Liver (tissue), 9 donors: ENCODE data around the gene HOXD12. TPM values are rescaled to one million over a fixed set of nuclear protein-coding genes. Genes with fewer than 3 reads are reported as not detected.

Experiments used
- DNase-seq: peaks from one replicate; pipeline ENCODE4 v3.0.0-alpha.2; 2017; ENCODE audit warnings: low spot score
- H3K27ac ChIP-seq, 2 donors: one replicate each; pipeline ENCODE4 v1.7.0; 2013; ENCODE audit warnings: inconsistent platforms in 2 of 2, low read length in 2 of 2, control low read depth in 1 of 2, low read depth in 1 of 2, mild to moderate bottlenecking in 1 of 2
- H3K27me3 ChIP-seq, 4 donors: one replicate each; pipeline versions ENCODE4 v1.6.1 to v1.7.0; 2013; ENCODE audit warnings: low read length in 3 of 4, inconsistent platforms in 1 of 4, mild to moderate bottlenecking in 1 of 4, moderate library complexity in 1 of 4; ENCODE audit not compliant: control insufficient read depth in 4 of 4, insufficient read depth in 4 of 4
- H3K36me3 ChIP-seq, 4 donors: one replicate each; pipeline versions ENCODE4 v1.6.1 to v1.7.0; 2013; ENCODE audit warnings: low read length in 3 of 4, mild to moderate bottlenecking in 3 of 4, low read depth in 1 of 4, moderate library complexity in 1 of 4; ENCODE audit not compliant: control insufficient read depth in 4 of 4, insufficient read depth in 3 of 4
- H3K4me1 ChIP-seq, 4 donors: one replicate each; pipeline versions ENCODE4 v1.6.1 to v1.7.0; 2013; ENCODE audit warnings: low read length in 3 of 4, mild to moderate bottlenecking in 3 of 4, moderate library complexity in 1 of 4; ENCODE audit not compliant: control insufficient read depth in 4 of 4, insufficient read depth in 4 of 4
- H3K4me3 ChIP-seq, 3 donors: one replicate each; pipeline versions ENCODE4 v1.6.1 to v1.7.0; 2013; ENCODE audit warnings: low read length in 3 of 3, control low read depth in 1 of 3, low read depth in 1 of 3, mild to moderate bottlenecking in 1 of 3
- H3K9ac ChIP-seq, 2 donors: one replicate each; pipeline ENCODE4 v1.7.0; 2013; ENCODE audit warnings: low read length in 2 of 2, mild to moderate bottlenecking in 2 of 2, moderate library complexity in 2 of 2, control low read depth in 1 of 2, low read depth in 1 of 2
- H3K9me3 ChIP-seq, 4 donors: one replicate each; pipeline versions ENCODE4 v1.6.1 to v1.7.0; 2013; ENCODE audit warnings: low read length in 3 of 4; ENCODE audit not compliant: control insufficient read depth in 4 of 4
- EGR1 ChIP-seq, 2 donors: IDR thresholded peaks; 2 replicates each; pipeline ENCODE4 v1.6.1; 2016 to 2018; ENCODE audit warnings: antibody characterized with exemption in 2 of 2, low read depth in 2 of 2
- FOXA1 ChIP-seq: IDR thresholded peaks from 2 replicates; pipeline ENCODE4 v1.6.1; 2016; ENCODE audit warnings: antibody characterized with exemption
- FOXA2 ChIP-seq: IDR thresholded peaks from 2 replicates; pipeline ENCODE4 v1.6.1; 2016; ENCODE audit warnings: antibody characterized with exemption
- GABPA ChIP-seq, 2 donors: IDR thresholded peaks in 1 of 2; conservative IDR thresholded peaks in 1 of 2; 2 replicates each; pipeline ENCODE4 v1.6.1; 2016; ENCODE audit warnings: antibody characterized with exemption in 2 of 2, mild to moderate bottlenecking in 1 of 2, moderate library complexity in 1 of 2
- HNF4A ChIP-seq, 2 donors: conservative IDR thresholded peaks; 2 replicates each; pipeline ENCODE4 v1.6.1; 2016; ENCODE audit warnings: antibody characterized with exemption in 2 of 2, mild to moderate bottlenecking in 2 of 2
- HNF4G ChIP-seq: IDR thresholded peaks from 2 replicates; pipeline ENCODE4 v1.6.1; 2016; ENCODE audit warnings: antibody characterized with exemption
- JUND ChIP-seq, 2 donors: IDR thresholded peaks; 2 replicates each; pipeline ENCODE4 v1.6.1; 2016; ENCODE audit warnings: antibody characterized with exemption in 2 of 2
- NR2F2 ChIP-seq: IDR thresholded peaks from 2 replicates; pipeline ENCODE4 v1.6.1; 2016; ENCODE audit warnings: antibody characterized with exemption
- RAD21 ChIP-seq, 2 donors: IDR thresholded peaks; 2 replicates each; pipeline ENCODE4 v1.6.1; 2016; ENCODE audit warnings: antibody characterized with exemption in 2 of 2, mild to moderate bottlenecking in 2 of 2
- RXRA ChIP-seq, 2 donors: IDR thresholded peaks; 2 replicates each; pipeline ENCODE4 v1.6.1; 2017 to 2018; ENCODE audit warnings: antibody characterized with exemption in 2 of 2, mild to moderate bottlenecking in 1 of 2
- SP1 ChIP-seq: IDR thresholded peaks from 2 replicates; pipeline ENCODE4 v1.6.1; 2018; ENCODE audit warnings: antibody characterized with exemption, mild to moderate bottlenecking
- TAF1 ChIP-seq: conservative IDR thresholded peaks from 2 replicates; pipeline ENCODE4 v1.6.1; 2016; ENCODE audit warnings: antibody characterized with exemption, mild to moderate bottlenecking
- YY1 ChIP-seq: IDR thresholded peaks from 2 replicates; pipeline ENCODE4 v1.6.1; 2016; ENCODE audit warnings: antibody characterized with exemption, mild to moderate bottlenecking
- WGBS: extraction: QIAGEN DNeasy Blood & Tissue Kit; methylation state at CpG from one replicate; pipeline ENCODE4 v1.1.7; 2013; 5-methylcytosine and 5-hydroxymethylcytosine counted together
- polyA plus RNA-seq, 2 donors: library from polyadenylated mRNA; stranded (reverse) in 1 of 2; unstranded in 1 of 2; fragments of 200-250 nt in 1 of 2; fragments of >200 nt in 1 of 2; fragmentation: Nextera tagmentation in 1 of 2; extraction: Ambion mirVana in 1 of 2; gene quantifications; one replicate each; pipeline versions ENCODE4 v1.2.1 to v1.2.3, GENCODE V29; 2013 to 2015
- total RNA-seq, 2 donors: library from RNA; depleted of rRNA; stranded (reverse); fragments of >200 nt; gene quantifications; one replicate each; pipeline ENCODE4 v1.2.3, GENCODE V29; 2014
- TF ChIP-seq, protein P1 (sequence below): IDR thresholded peaks from 2 replicates; pipeline ENCODE4 v1.6.1; 2016; ENCODE audit warnings: antibody characterized with exemption
- TF ChIP-seq, protein P2 (sequence below): IDR thresholded peaks from 2 replicates; pipeline ENCODE4 v1.6.1; 2016; ENCODE audit warnings: antibody characterized with exemption
- TF ChIP-seq, protein P3 (sequence below): IDR thresholded peaks from 2 replicates; pipeline ENCODE4 v1.6.1; 2016; ENCODE audit warnings: antibody characterized with exemption, mild to moderate bottlenecking
- TF ChIP-seq, protein P4 (sequence below): fragments of 150-350 bp; IDR thresholded peaks from 2 replicates; pipeline ENCODE4 v1.5.1; 2017; ENCODE audit warnings: improper control_type of control experiment, low read depth, low read length; ENCODE audit not compliant: missing input control
- donor health status: healthy.
- donor health status: healthy.
- donor health status: healthy.
- donor health status: healthy.
- donor health status: healthy.

Gene HOXD12
- total and polyA plus RNA-seq, 4 donors, result not detected

DNA sequence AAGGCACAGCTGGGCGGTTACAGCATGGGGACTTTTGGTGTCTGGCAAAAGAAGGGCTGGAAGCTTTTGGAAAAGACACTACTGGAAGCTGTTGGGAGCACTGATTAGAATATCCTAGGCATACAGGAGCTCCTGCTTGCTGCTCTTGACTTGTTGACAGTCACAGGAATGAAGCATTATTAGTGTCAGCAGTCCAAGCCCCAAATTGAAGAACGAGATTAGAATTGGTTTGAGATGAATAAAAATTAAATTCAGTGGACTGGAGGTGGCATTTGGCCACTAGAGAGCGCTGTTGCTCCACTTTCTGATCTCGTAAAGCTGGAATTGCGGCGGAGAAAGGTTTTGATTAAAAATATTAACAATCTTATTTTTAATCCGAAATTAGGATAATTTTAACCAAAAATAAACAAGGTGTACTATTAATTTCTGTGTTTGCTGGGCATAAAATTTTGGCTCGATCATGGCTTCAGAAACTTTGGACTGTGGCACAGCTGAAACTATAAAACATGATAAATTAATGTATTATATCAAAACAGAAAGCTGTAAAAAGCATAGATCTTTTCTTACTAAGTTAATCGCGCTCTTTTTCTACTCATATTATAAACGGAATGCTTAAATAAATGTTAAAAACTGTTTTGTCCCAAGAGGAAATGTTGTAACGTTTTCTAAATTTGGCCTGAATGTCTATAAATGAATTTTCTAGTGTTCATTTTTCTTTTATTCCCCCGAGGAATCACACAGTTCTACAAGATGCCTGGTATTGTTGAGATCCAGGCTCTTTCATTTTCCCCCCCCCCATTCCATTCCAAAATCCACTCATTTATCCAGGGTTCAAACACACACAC, 27.6 kb downstream of the HOXD12 start:
- no peaks in the 10 kb centered on the region for H3K36me3 ChIP-seq
- 3% methylated on average over 13 of the region's 13 CpGs for WGBS
- no peak overlapping the region for H3K4me3 ChIP-seq
- H3K9ac ChIP-seq, result no peak overlapping the region
- peaks cover 10 to 42% (median 25%) of the 10 kb centered on the region in 4 donors for H3K27me3 ChIP-seq
- no peak overlapping the region for H3K27ac ChIP-seq
- TF ChIP-seq, protein P1, sequence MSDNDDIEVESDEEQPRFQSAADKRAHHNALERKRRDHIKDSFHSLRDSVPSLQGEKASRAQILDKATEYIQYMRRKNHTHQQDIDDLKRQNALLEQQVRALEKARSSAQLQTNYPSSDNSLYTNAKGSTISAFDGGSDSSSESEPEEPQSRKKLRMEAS, result no peak
- TF ChIP-seq RXRA (IDR thresholded peaks at IDR 0.05), result no peak
- TF ChIP-seq, protein P2, sequence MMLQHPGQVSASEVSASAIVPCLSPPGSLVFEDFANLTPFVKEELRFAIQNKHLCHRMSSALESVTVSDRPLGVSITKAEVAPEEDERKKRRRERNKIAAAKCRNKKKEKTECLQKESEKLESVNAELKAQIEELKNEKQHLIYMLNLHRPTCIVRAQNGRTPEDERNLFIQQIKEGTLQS, result peak; percentile 31
- no peak for TF ChIP-seq SP1
- TF ChIP-seq HNF4A (conservative IDR thresholded peaks at IDR 0.05), result no peak
- TF ChIP-seq, protein P3, sequence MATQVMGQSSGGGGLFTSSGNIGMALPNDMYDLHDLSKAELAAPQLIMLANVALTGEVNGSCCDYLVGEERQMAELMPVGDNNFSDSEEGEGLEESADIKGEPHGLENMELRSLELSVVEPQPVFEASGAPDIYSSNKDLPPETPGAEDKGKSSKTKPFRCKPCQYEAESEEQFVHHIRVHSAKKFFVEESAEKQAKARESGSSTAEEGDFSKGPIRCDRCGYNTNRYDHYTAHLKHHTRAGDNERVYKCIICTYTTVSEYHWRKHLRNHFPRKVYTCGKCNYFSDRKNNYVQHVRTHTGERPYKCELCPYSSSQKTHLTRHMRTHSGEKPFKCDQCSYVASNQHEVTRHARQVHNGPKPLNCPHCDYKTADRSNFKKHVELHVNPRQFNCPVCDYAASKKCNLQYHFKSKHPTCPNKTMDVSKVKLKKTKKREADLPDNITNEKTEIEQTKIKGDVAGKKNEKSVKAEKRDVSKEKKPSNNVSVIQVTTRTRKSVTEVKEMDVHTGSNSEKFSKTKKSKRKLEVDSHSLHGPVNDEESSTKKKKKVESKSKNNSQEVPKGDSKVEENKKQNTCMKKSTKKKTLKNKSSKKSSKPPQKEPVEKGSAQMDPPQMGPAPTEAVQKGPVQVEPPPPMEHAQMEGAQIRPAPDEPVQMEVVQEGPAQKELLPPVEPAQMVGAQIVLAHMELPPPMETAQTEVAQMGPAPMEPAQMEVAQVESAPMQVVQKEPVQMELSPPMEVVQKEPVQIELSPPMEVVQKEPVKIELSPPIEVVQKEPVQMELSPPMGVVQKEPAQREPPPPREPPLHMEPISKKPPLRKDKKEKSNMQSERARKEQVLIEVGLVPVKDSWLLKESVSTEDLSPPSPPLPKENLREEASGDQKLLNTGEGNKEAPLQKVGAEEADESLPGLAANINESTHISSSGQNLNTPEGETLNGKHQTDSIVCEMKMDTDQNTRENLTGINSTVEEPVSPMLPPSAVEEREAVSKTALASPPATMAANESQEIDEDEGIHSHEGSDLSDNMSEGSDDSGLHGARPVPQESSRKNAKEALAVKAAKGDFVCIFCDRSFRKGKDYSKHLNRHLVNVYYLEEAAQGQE, result no peak
- no peak for TF ChIP-seq HNF4G
- peak; percentile 88 to 89 for TF ChIP-seq RAD21 (IDR thresholded peaks at IDR 0.05)
- TF ChIP-seq GABPA (IDR thresholded peaks at IDR 0.05 in 1 of 2, conservative IDR thresholded peaks at IDR 0.05 in 1 of 2), result no peak
- TF ChIP-seq FOXA1, result no peak
- TF ChIP-seq JUND (IDR thresholded peaks at IDR 0.05), result no peak
- no peak for TF ChIP-seq EGR1 (IDR thresholded peaks at IDR 0.05; ENCODE audit: low read depth in 2 of 2)
- TF ChIP-seq FOXA2, result no peak
- TF ChIP-seq, protein P4, sequence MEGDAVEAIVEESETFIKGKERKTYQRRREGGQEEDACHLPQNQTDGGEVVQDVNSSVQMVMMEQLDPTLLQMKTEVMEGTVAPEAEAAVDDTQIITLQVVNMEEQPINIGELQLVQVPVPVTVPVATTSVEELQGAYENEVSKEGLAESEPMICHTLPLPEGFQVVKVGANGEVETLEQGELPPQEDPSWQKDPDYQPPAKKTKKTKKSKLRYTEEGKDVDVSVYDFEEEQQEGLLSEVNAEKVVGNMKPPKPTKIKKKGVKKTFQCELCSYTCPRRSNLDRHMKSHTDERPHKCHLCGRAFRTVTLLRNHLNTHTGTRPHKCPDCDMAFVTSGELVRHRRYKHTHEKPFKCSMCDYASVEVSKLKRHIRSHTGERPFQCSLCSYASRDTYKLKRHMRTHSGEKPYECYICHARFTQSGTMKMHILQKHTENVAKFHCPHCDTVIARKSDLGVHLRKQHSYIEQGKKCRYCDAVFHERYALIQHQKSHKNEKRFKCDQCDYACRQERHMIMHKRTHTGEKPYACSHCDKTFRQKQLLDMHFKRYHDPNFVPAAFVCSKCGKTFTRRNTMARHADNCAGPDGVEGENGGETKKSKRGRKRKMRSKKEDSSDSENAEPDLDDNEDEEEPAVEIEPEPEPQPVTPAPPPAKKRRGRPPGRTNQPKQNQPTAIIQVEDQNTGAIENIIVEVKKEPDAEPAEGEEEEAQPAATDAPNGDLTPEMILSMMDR, result peak; percentile 94
- no peak for TF ChIP-seq TAF1
- TF ChIP-seq YY1, result no peak
- peak; percentile 76 for DNase-seq
- peaks cover 6 to 20% (median 13%) of the 10 kb centered on the region in 4 donors for H3K4me1 ChIP-seq
- peaks cover 0 to 10% (median 0%) of the 10 kb centered on the region in 4 donors for H3K9me3 ChIP-seq

DNA sequence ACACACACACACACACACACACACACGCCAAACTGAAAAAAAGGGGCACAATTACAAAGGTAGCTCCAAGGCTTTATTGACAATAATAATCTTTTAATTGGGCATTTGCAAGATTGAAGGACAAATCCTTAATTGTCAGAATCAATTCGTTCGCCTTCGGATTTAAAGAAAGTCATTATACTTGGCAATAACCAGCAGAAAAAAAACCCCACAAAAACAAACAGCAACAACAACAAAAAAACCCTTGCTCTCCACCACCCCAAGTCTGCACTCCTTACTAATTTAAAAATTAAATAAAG, 28.1 kb downstream of the HOXD12 start:
- peaks cover 0 to 11% (median 0%) of the 10 kb centered on the region in 4 donors for H3K9me3 ChIP-seq
- peaks cover 6 to 20% (median 10%) of the 10 kb centered on the region in 4 donors for H3K4me1 ChIP-seq
- H3K27me3 ChIP-seq, result peaks cover 10 to 47% (median 27%) of the 10 kb centered on the region in 4 donors
- no peak overlapping the region for H3K4me3 ChIP-seq
- no peak overlapping the region for H3K27ac ChIP-seq
- no peak for DNase-seq
- H3K36me3 ChIP-seq, result no peaks in the 10 kb centered on the region
- no peak overlapping the region for H3K9ac ChIP-seq
- WGBS, result 23% methylated on average over 4 of the region's 4 CpGs
- TF ChIP-seq RAD21 (IDR thresholded peaks at IDR 0.05) (no peak), YY1 (no peak), RXRA (IDR thresholded peaks at IDR 0.05) (no peak), FOXA1 (no peak), NR2F2 (no peak), JUND (IDR thresholded peaks at IDR 0.05) (no peak), GABPA (IDR thresholded peaks at IDR 0.05 in 1 of 2, conservative IDR thresholded peaks at IDR 0.05 in 1 of 2) (no peak), HNF4G (no peak), HNF4A (conservative IDR thresholded peaks at IDR 0.05) (no peak), TAF1 (no peak), EGR1 (IDR thresholded peaks at IDR 0.05; ENCODE audit: low read depth in 2 of 2) (no peak), FOXA2 (no peak)
- TF ChIP-seq, protein P1, result no peak
- TF ChIP-seq, protein P3, result no peak
- TF ChIP-seq, protein P2, result no peak
